B cell (primary cell): Measurements from ENCODE around the gene SLC36A1. TPM values are rescaled to one million over a fixed set of nuclear protein-coding genes. Genes with fewer than 3 reads are reported as not detected.

ENCODE experiments used
- ATAC-seq: fragments of 200-7000 bp; cut with Tn5 transposase; one replicate; pipeline ENCODE4 v1.10.0; 2021; ENCODE audit warnings: low read depth, mild to moderate bottlenecking, moderate number of reproducible peaks, moderate library complexity
- CTCF ChIA-PET: fragments of 350-600 bp; sonication (Branson Sonifier 250); formaldehyde crosslinking; loops from one replicate; lab custom pipeline; 2021; ENCODE audit warnings: antibody characterized with exemption, inconsistent platforms; lab: Charles Lee
- POLR2A ChIA-PET: fragments of 350-600 bp; sonication (Branson Sonifier 250); formaldehyde crosslinking; loops from one replicate; lab custom pipeline; 2021; ENCODE audit warnings: antibody characterized with exemption; lab: Charles Lee
- DNase-seq: peaks from one replicate; pipeline ENCODE4 v3.0.0; 2013
- H2AFZ ChIP-seq: 2 replicates; pipeline ENCODE4 v1.6.1; 2012; ENCODE audit warnings: mild to moderate bottlenecking, low read depth, low read length; ENCODE audit not compliant: insufficient read depth, poor library complexity, severe bottlenecking
- H3K27ac ChIP-seq, 2 donors: 1 replicate in 1 of 2; 2 replicates in 1 of 2; pipeline ENCODE4 v1.5.1; 2012 to 2013; ENCODE audit warnings: low read length in 2 of 2, mild to moderate bottlenecking in 2 of 2, moderate library complexity in 1 of 2
- H3K27me3 ChIP-seq, 4 experiments: fragments of 200-600 bp in 1 of 4; sonication (generic) in 1 of 4; replicated peaks in 1 of 4; 1 replicate in 2 of 4; 2 replicates in 2 of 4; pipeline versions ENCODE4 v1.6.1 to v1.7.0; 2013 to 2016; ENCODE audit warnings: low read length in 3 of 4, mild to moderate bottlenecking in 2 of 4, mixed read lengths in 1 of 4, moderate library complexity in 1 of 4; ENCODE audit not compliant: insufficient read depth in 4 of 4, control insufficient read depth in 3 of 4; ENCODE audit errors: control extremely low read depth in 1 of 4
- H3K36me3 ChIP-seq, 2 experiments: replicated peaks in 1 of 2; 1 replicate in 1 of 2; 2 replicates in 1 of 2; pipeline versions ENCODE4 v1.6.1 to v1.7.1; 2013; ENCODE audit warnings: low read length in 1 of 2; ENCODE audit not compliant: insufficient read depth in 2 of 2, control insufficient read depth in 1 of 2; ENCODE audit errors: control extremely low read depth in 1 of 2, extremely low read depth in 1 of 2
- H3K4me1 ChIP-seq, 2 donors: fragments of 200-600 bp in 1 of 2; sonication (generic) in 1 of 2; 1 replicate in 1 of 2; 2 replicates in 1 of 2; pipeline versions ENCODE4 v1.5.1 to v1.6.1; 2013 to 2017; ENCODE audit warnings: low read length in 2 of 2; ENCODE audit not compliant: control insufficient read depth in 2 of 2, insufficient read depth in 2 of 2
- H3K4me2 ChIP-seq: replicated peaks from 2 replicates; pipeline ENCODE3; 2012; ENCODE audit warnings: mild to moderate bottlenecking, low read depth, low read length; ENCODE audit not compliant: poor library complexity, severe bottlenecking
- H3K4me3 ChIP-seq, 5 experiments: fragments of 200-600 bp in 1 of 5; sonication (generic) in 1 of 5; 1 replicate in 3 of 5; 2 replicates in 2 of 5; pipeline versions ENCODE4 v1.5.1 to v1.7.0; 2011 to 2016; ENCODE audit warnings: low read length in 4 of 5, mild to moderate bottlenecking in 4 of 5, low read depth in 2 of 5, control low read depth in 1 of 5, moderate library complexity in 1 of 5; ENCODE audit not compliant: insufficient read depth in 1 of 5; ENCODE audit errors: control extremely low read depth in 1 of 5, extremely low read depth in 1 of 5
- H3K79me2 ChIP-seq: fragments of 200-600 bp; sonication (generic); one replicate; pipeline ENCODE4 v1.6.0; 2016; ENCODE audit warnings: low read length; ENCODE audit not compliant: control insufficient read depth, insufficient read depth
- H3K9ac ChIP-seq: fragments of 200-600 bp; sonication (generic); 2 replicates; pipeline ENCODE4 v1.6.1; 2017; ENCODE audit warnings: mild to moderate bottlenecking, low read length, moderate library complexity
- H3K9me3 ChIP-seq, 3 donors: one replicate each; pipeline versions ENCODE4 v1.6.1 to v1.7.1; 2013; ENCODE audit warnings: low read length in 2 of 3; ENCODE audit not compliant: control insufficient read depth in 2 of 3, insufficient read depth in 1 of 3; ENCODE audit errors: control extremely low read depth in 1 of 3
- H4K20me1 ChIP-seq: 2 replicates; pipeline ENCODE4 v1.6.0; 2012; ENCODE audit warnings: mild to moderate bottlenecking, low read length; ENCODE audit not compliant: insufficient read depth, control insufficient read depth, poor library complexity, severe bottlenecking
- H3K27ac Mint-ChIP-seq: one replicate; pipeline ENCODE4 v1.8.0; 2021; ENCODE audit warnings: mixed read lengths
- H3K27me3 Mint-ChIP-seq: one replicate; pipeline ENCODE4 v1.8.0; 2021; ENCODE audit warnings: mixed read lengths
- H3K4me1 Mint-ChIP-seq: one replicate; pipeline ENCODE4 v1.8.0; 2021; ENCODE audit warnings: mixed read lengths
- H3K4me3 Mint-ChIP-seq: one replicate; pipeline ENCODE4 v1.8.0; 2021; ENCODE audit warnings: mixed read lengths
- H3K9me3 Mint-ChIP-seq: one replicate; pipeline ENCODE4 v1.8.0; 2022; ENCODE audit warnings: mixed read lengths; ENCODE audit not compliant: insufficient read depth
- EZH2 ChIP-seq: IDR thresholded peaks from 2 replicates; pipeline ENCODE4 v1.6.1; 2012; ENCODE audit warnings: borderline replicate concordance, low read depth, mild to moderate bottlenecking, moderate library complexity, low read length; ENCODE audit not compliant: insufficient read depth, poor library complexity, severe bottlenecking
- WGBS: methylation state at CpG from one replicate; pipeline ENCODE4 v1.1.5; 2013; ENCODE audit warnings: missing lambda C conversion rate; ENCODE audit not compliant: insufficient coverage; 5-methylcytosine and 5-hydroxymethylcytosine counted together
- intact Hi-C: fragments of 100-400 bp; cut with micrococcal nuclease; formaldehyde crosslinking; loops from one replicate; pipeline ENCODE4 v1.10.0; 2022
- polyA plus RNA-seq: library from polyadenylated mRNA; depleted of rRNA; stranded (reverse); fragments of >200 nt; gene quantifications from 2 replicates; pipeline ENCODE4 v1.2.3, GENCODE V29; 2012
- total RNA-seq, 2 donors: library from RNA; stranded (reverse); fragments of 120-200 nt in 1 of 2; gene quantifications; 1 replicate in 1 of 2; 2 replicates in 1 of 2; pipeline versions ENCODE4 v1.2.3 to v1.2.4, GENCODE V29; 2013 to 2022
- TF ChIP-seq, protein P1 (sequence below): fragments of 200-600 bp; IDR thresholded peaks from one replicate; pipeline ENCODE4 v1.8.0; 2022; ENCODE audit warnings: antibody characterized with exemption, mild to moderate bottlenecking

The SLC36A1 gene
- total and polyA plus RNA-seq, 2 donors (not counting 1 experiment from before 2014, with no cell fraction given): 4.0 to 15.1 TPM

DNA sequence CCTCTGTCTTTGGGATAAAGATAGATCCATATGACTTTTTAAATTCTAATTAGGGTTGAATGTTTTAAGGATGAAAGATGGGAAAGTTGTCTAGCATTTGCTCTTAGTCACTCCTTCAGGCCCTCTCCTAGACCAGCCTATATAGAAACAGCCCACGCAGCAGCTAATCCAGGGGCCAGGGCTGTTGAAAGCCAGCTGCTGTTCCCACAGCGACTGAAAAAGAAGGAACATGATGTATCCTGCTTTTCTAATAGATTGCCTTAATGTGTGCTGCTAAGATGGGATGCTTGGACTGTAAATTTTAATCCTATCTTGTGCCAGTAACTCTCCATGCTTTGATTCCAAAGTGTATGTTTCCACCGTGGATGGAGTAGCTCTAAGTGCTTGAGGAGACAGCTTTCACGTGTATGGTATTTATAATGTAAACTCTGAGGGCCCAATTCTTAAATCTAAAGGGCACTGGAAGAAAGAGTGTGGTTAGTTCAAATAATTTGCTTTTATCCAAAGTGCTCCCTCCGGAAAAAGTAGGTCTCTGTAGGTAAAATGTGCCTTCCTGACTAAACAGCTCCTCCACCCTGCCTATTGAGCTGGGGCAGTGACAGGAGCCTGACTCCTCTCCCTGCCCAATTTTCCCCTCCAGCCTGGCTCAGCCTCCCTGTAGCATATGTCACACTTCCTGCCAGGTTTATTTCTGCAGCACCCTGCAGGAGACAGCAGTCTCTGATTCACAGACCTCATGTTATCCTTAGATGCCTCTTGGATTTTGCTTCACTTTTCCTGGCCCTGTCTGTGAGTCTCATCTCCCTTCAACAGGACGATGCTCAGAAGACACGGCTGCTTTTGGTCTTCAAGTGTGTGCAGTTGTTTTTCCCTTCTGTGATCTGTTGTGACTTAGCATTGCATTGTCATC is 33.2 kb downstream of the SLC36A1 start:
- DNase-seq: no peak
- Mint-ChIP-seq H3K4me3 (no peak overlapping the region), H3K27me3 (no peaks in the 10 kb centered on the region), H3K27ac (no peak overlapping the region), H3K9me3 (no peaks in the 10 kb centered on the region), H3K4me1 (no peaks in the 10 kb centered on the region)
- H3K9me3 ChIP-seq: no peaks in the 10 kb centered on the region
- H2AFZ ChIP-seq: no peak overlapping the region
- no peaks in the 10 kb centered on the region for H3K79me2 ChIP-seq
- 100% methylated on average over 2 of the region's 7 CpGs for WGBS
- no peak for ATAC-seq
- CTCF ChIA-PET: no interaction called here
- H4K20me1 ChIP-seq: no peaks in the 10 kb centered on the region
- intact Hi-C loops: no loop called here
- no peak overlapping the region for H3K9ac ChIP-seq
- H3K4me1 ChIP-seq: no peaks in the 10 kb centered on the region
- no peak overlapping the region for H3K4me3 ChIP-seq
- H3K27ac ChIP-seq: no peak overlapping the region
- H3K4me2 ChIP-seq: no peak overlapping the region
- H3K36me3 ChIP-seq: peaks cover 10 to 54% of the 10 kb centered on the region in 2 experiments
- POLR2A ChIA-PET: no interaction called here
- TF ChIP-seq, protein P1, sequence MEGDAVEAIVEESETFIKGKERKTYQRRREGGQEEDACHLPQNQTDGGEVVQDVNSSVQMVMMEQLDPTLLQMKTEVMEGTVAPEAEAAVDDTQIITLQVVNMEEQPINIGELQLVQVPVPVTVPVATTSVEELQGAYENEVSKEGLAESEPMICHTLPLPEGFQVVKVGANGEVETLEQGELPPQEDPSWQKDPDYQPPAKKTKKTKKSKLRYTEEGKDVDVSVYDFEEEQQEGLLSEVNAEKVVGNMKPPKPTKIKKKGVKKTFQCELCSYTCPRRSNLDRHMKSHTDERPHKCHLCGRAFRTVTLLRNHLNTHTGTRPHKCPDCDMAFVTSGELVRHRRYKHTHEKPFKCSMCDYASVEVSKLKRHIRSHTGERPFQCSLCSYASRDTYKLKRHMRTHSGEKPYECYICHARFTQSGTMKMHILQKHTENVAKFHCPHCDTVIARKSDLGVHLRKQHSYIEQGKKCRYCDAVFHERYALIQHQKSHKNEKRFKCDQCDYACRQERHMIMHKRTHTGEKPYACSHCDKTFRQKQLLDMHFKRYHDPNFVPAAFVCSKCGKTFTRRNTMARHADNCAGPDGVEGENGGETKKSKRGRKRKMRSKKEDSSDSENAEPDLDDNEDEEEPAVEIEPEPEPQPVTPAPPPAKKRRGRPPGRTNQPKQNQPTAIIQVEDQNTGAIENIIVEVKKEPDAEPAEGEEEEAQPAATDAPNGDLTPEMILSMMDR: no peak
- TF ChIP-seq EZH2: no peak
- no peaks in the 10 kb centered on the region for H3K27me3 ChIP-seq

DNA sequence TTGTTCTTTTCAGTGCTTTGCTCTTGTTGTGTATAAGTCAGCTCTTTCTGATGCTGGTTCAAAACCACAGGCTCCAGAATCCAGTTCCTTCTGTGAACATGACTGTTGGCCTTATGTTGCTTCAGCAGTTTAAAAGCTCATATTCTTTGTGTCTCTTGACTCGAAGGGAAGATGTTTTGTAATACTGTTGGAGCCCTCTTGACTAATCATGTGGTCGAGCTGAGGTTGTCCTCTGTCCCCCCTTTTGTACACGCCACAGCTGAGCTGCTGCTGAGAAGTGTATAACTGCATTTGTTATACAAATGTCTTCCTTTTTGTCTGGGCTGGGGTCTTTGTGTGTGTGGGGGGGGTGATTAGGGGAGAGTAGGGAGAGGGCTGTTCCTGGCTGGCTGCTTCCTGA is 35.8 kb downstream of the SLC36A1 start:
- H3K79me2 ChIP-seq: no peaks in the 10 kb centered on the region
- Mint-ChIP-seq H3K4me3 (no peak overlapping the region), H3K27ac (no peak overlapping the region), H3K9me3 (no peaks in the 10 kb centered on the region), H3K4me1 (no peaks in the 10 kb centered on the region), H3K27me3 (no peaks in the 10 kb centered on the region)
- ChIA-PET CTCF (no interaction called here), POLR2A (no interaction called here)
- H3K4me3 ChIP-seq: no peak overlapping the region
- intact Hi-C loops: no loop called here
- no peak overlapping the region for H3K4me2 ChIP-seq
- no peak overlapping the region for H2AFZ ChIP-seq
- H3K9ac ChIP-seq: no peak overlapping the region
- H3K4me1 ChIP-seq: no peaks in the 10 kb centered on the region
- no peaks in the 10 kb centered on the region for H3K27me3 ChIP-seq
- DNase-seq (no peak), ATAC-seq (no peak)
- no peak for TF ChIP-seq EZH2
- TF ChIP-seq, protein P1: no peak
- 28% methylated on average over 2 of the region's 3 CpGs for WGBS
- no peaks in the 10 kb centered on the region for H4K20me1 ChIP-seq
- peaks cover 10 to 49% of the 10 kb centered on the region in 2 experiments for H3K36me3 ChIP-seq
- H3K27ac ChIP-seq: no peak overlapping the region
- no peaks in the 10 kb centered on the region for H3K9me3 ChIP-seq
